Stimulated activated naive B cell treated with anti-CD40 and anti-IgM and Interleukin-4, amounts not matched to agents 10 μg/mL and 1 μg/mL and 100 μg/mL, for 72 hours (primary cell): ENCODE data around the gene ZFP36L2.

Experiments
- ATAC-seq, 2 donors: fragments of 150-1000 bp; cut with Tn5 transposase; replicated peaks; 2 replicates each; pipeline ENCODE4 v1.10.0; 2021; ENCODE audit warnings: moderate library complexity in 1 of 2
- DNase-seq: peaks from one replicate; pipeline ENCODE4 v3.0.0; 2021
- H3K27ac Mint-ChIP-seq: one replicate; pipeline ENCODE4 v1.8.0; 2022; ENCODE audit warnings: mild to moderate bottlenecking, mixed read lengths
- H3K27me3 Mint-ChIP-seq, 2 donors: one replicate each; pipeline ENCODE4 v1.8.0; 2022; ENCODE audit warnings: mixed read lengths in 2 of 2
- H3K36me3 Mint-ChIP-seq, 2 donors: one replicate each; pipeline ENCODE4 v1.8.0; 2022; ENCODE audit warnings: mixed read lengths in 2 of 2, mild to moderate bottlenecking in 1 of 2
- H3K4me1 Mint-ChIP-seq, 2 donors: one replicate each; pipeline ENCODE4 v1.8.0; 2022; ENCODE audit warnings: mixed read lengths in 2 of 2, mild to moderate bottlenecking in 1 of 2
- H3K4me3 Mint-ChIP-seq, 2 donors: one replicate each; pipeline ENCODE4 v1.8.0; 2022; ENCODE audit warnings: mild to moderate bottlenecking in 2 of 2, mixed read lengths in 2 of 2, moderate library complexity in 1 of 2
- H3K9me3 Mint-ChIP-seq, 2 donors: one replicate each; pipeline ENCODE4 v1.8.0; 2022; ENCODE audit warnings: mixed read lengths in 2 of 2, mild to moderate bottlenecking in 1 of 2

The ZFP36L2 gene

GRCh38 chr2:43233218-43234212 is 7.1 kb upstream of the ZFP36L2 start:
- no peaks in the 10 kb centered on the region for H3K27me3 Mint-ChIP-seq
- DNase-seq: no peak
- no peak overlapping the region for H3K4me3 Mint-ChIP-seq
- peaks cover 16 to 32% of the 10 kb centered on the region in 2 donors for H3K36me3 Mint-ChIP-seq
- peak overlapping the region; percentile 59 for H3K27ac Mint-ChIP-seq
- peak; percentile 25 to 60 for ATAC-seq
- H3K9me3 Mint-ChIP-seq: no peaks in the 10 kb centered on the region
- H3K4me1 Mint-ChIP-seq: peaks cover 22 to 68% of the 10 kb centered on the region in 2 donors

- peaks cover 22 to 67% of the 10 kb centered on the region in 2 donors for H3K4me1 Mint-ChIP-seq
- no peak for ATAC-seq
- H3K9me3 Mint-ChIP-seq: no peaks in the 10 kb centered on the region
- peak overlapping the region; percentile 27 for H3K27ac Mint-ChIP-seq
- no peak overlapping the region for H3K4me3 Mint-ChIP-seq
- H3K27me3 Mint-ChIP-seq: no peaks in the 10 kb centered on the region
- peaks cover 10 to 27% of the 10 kb centered on the region in 2 donors for H3K36me3 Mint-ChIP-seq
- DNase-seq: no peak
Observed at GRCh38 chr2:43230951-43231827, 4.8 kb upstream of the ZFP36L2 start.

- H3K9me3 Mint-ChIP-seq: no peaks in the 10 kb centered on the region
- no peak overlapping the region for H3K4me3 Mint-ChIP-seq
- no peak for DNase-seq
- H3K4me1 Mint-ChIP-seq: peaks cover 22 to 73% of the 10 kb centered on the region in 2 donors
- H3K36me3 Mint-ChIP-seq: peaks cover 14 to 34% of the 10 kb centered on the region in 2 donors
- H3K27ac Mint-ChIP-seq: no peak overlapping the region
- H3K27me3 Mint-ChIP-seq: no peaks in the 10 kb centered on the region
- no peak for ATAC-seq
Observed at GRCh38 chr2:43230351-43230885, 4.0 kb upstream of the ZFP36L2 start.

- peaks cover 18 to 42% of the 10 kb centered on the region in 2 donors for H3K36me3 Mint-ChIP-seq
- H3K4me3 Mint-ChIP-seq: no peak overlapping the region
- peaks cover 0 to 4% of the 10 kb centered on the region in 2 donors for H3K27me3 Mint-ChIP-seq
- H3K27ac Mint-ChIP-seq: peak overlapping the region; percentile 74
- no peak for ATAC-seq
- H3K4me1 Mint-ChIP-seq: peaks cover 23 to 76% of the 10 kb centered on the region in 2 donors
- no peaks in the 10 kb centered on the region for H3K9me3 Mint-ChIP-seq
- DNase-seq: no peak
Observed at GRCh38 chr2:43228756-43229659, 2.6 kb upstream of the ZFP36L2 start.

DNA sequence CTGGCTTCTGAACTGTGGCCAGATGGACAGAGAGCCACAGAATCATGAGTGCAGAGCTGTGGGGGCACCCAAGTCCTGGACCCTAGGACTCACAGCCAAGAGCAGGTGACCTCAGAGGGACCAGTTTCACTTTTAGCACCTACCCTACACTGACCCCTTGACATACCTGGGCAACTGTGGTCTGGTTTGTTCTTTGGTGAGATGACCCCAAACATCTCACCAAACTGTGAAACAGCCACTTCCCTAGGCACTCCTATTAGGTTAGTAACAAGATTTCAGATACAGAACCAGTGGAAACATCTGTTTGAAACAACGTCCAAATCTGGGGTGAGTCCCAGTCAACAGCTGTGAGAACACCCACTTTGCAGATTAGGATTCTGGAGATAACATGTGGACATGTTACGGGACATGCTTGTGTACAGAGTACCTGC is 1.9 kb upstream of the ZFP36L2 start:
- no peak for ATAC-seq
- Mint-ChIP-seq H3K4me3 (peak overlapping the region in 1 of 2 donors; percentile 89), H3K36me3 (peaks cover 19 to 47% of the 10 kb centered on the region in 2 donors), H3K4me1 (peaks cover 18 to 76% of the 10 kb centered on the region in 2 donors), H3K27ac (peak overlapping the region; percentile 9), H3K27me3 (peaks cover 0 to 4% of the 10 kb centered on the region in 2 donors), H3K9me3 (no peaks in the 10 kb centered on the region)
- DNase-seq: no peak

GRCh38 chr2:43227830-43228281 is 1.4 kb upstream of the ZFP36L2 start:
- no peaks in the 10 kb centered on the region for H3K9me3 Mint-ChIP-seq

DNA sequence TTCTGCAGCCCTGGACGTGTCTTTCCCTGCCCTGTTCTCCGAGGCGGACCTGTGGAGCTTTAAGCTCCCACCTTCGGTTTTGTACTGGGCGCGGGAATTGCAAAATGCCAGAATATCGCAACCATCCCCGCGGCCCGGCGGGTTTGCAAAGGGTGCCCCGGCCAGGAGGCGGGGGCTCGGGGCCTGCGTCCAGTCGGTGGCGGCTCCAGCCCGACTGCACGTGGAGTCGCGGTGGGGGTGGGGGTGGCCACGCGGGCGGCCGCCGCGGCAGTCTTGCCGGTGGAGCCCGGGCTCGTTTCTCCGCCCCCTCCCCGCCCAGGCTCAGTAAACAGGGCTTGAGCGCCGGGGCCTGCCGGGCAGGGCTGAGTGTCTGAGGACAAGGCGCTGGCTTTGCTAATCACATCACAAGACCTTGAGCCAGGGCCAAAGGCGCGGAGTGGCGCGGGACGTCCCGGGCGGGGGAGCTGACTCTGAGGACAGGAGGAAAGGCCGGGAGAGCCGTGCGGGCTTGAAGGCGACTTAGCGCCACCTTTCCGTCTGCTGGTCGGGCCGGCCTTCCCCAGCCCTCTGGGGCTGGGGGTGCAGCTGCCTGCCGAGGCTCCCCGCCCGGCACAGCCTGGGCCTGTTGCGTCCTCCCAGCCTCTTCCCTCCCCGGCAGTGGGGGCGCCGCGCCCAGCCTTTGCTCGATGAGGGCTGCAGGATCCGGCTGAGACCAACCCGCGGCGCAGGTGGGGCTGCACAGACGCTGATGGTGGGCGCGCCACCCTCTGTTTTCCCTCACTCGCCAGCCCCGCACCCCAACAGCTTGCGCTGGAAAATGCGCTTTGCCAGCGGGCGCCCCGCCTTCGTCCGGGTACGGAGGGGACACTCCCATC is 786 bp upstream of the ZFP36L2 start:
- Mint-ChIP-seq H3K4me1 (peaks cover 22 to 73% of the 10 kb centered on the region in 2 donors), H3K27ac (peak overlapping the region; percentile 97), H3K9me3 (no peaks in the 10 kb centered on the region), H3K27me3 (peaks cover 0 to 4% of the 10 kb centered on the region in 2 donors), H3K4me3 (peak overlapping the region; percentile 89 to 94), H3K36me3 (peaks cover 19 to 42% of the 10 kb centered on the region in 2 donors)
- DNase-seq: peak; percentile 56
- peak; percentile 24 to 29 for ATAC-seq

More at GRCh38 chr2:43227830-43228281, 1.4 kb upstream of the ZFP36L2 start:
- peak overlapping the region; percentile 89 to 90 for H3K4me3 Mint-ChIP-seq
- ATAC-seq (no peak), DNase-seq (no peak)
- peak overlapping the region; percentile 93 for H3K27ac Mint-ChIP-seq
- peaks cover 19 to 47% of the 10 kb centered on the region in 2 donors for H3K36me3 Mint-ChIP-seq
- peaks cover 16 to 73% of the 10 kb centered on the region in 2 donors for H3K4me1 Mint-ChIP-seq
- H3K27me3 Mint-ChIP-seq: peaks cover 0 to 4% of the 10 kb centered on the region in 2 donors

- Mint-ChIP-seq H3K27me3 (peaks cover 0 to 4% of the 10 kb centered on the region in 2 donors), H3K36me3 (peaks cover 20 to 43% of the 10 kb centered on the region in 2 donors), H3K4me1 (peaks cover 32 to 76% of the 10 kb centered on the region in 2 donors), H3K27ac (peak overlapping the region; percentile 99), H3K9me3 (no peaks in the 10 kb centered on the region), H3K4me3 (peak overlapping the region; percentile 89 to 94)
- peak; percentile 87 for DNase-seq
- ATAC-seq: peak; percentile 47 to 55
Observed at GRCh38 chr2:43225788-43226557, 433 bp downstream of the ZFP36L2 start.

DNA sequence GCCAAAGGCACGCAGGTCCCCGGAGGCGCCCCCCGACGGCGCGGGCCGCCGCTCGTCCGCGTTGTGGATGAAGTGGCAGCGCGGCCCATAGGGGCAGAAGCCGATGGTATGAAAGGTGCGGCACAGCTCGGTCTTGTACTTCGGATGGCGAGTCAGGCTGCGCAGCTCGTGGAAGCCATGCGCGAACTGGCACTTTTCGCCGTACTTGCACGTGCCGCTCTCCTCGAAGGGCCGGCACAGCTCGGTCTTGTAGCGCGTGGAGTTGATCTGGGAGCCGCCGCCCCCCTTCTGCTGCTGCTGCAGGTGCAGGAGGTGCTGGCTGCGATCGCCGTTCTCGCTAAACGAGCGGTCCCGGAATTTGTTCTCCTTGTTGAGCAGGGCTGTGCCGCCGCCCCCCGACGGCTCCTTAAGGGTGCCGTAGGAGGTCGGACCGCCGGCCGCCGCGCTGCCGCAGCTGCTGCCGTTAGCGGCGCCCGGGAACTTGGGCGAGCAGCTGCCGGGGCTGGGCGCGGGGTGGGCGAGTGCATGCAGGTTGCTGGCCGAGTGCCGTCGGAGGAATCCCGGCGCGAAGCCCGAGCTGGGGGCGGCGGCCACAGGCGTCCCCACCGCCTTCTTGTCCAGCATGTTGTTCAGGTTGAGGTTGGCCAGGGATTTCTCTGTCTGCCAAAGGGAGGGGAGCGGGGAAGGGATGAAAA is 1.2 kb downstream of the ZFP36L2 start:
- Mint-ChIP-seq H3K4me3 (peak overlapping the region; percentile 89 to 94), H3K4me1 (peaks cover 36 to 81% of the 10 kb centered on the region in 2 donors), H3K27ac (peak overlapping the region; percentile 99), H3K36me3 (peaks cover 19 to 38% of the 10 kb centered on the region in 2 donors), H3K9me3 (no peaks in the 10 kb centered on the region), H3K27me3 (peaks cover 0 to 4% of the 10 kb centered on the region in 2 donors)
- ATAC-seq (no peak), DNase-seq (peak; percentile 53)

- Mint-ChIP-seq H3K36me3 (peaks cover 18 to 33% of the 10 kb centered on the region in 2 donors), H3K27ac (peak overlapping the region; percentile 99), H3K4me3 (peak overlapping the region; percentile 89 to 94), H3K27me3 (peaks cover 0 to 4% of the 10 kb centered on the region in 2 donors), H3K9me3 (no peaks in the 10 kb centered on the region), H3K4me1 (peaks cover 39 to 84% of the 10 kb centered on the region in 2 donors)
- ATAC-seq (no peak), DNase-seq (peak; percentile 42)
Observed at GRCh38 chr2:43224571-43225092, 1.8 kb downstream of the ZFP36L2 start.

GRCh38 chr2:43224131-43224570 is 2.3 kb downstream of the ZFP36L2 start:
- ATAC-seq (no peak), DNase-seq (peak; percentile 66)
- Mint-ChIP-seq H3K9me3 (no peaks in the 10 kb centered on the region), H3K27me3 (peaks cover 0 to 4% of the 10 kb centered on the region in 2 donors), H3K4me3 (peak overlapping the region; percentile 89 to 94), H3K36me3 (peaks cover 16 to 30% of the 10 kb centered on the region in 2 donors), H3K4me1 (peaks cover 39 to 84% of the 10 kb centered on the region in 2 donors), H3K27ac (peak overlapping the region; percentile 99)
